RWPE2 (cell line): Measurements from ENCODE around the gene RALA.

ENCODE experiments used
- ATAC-seq: fragments of 200-7000 bp; cut with Tn5 transposase; 3 replicates; pipeline ENCODE4 v1.9.1; 2021; ENCODE audit warnings: low read depth
- DNase-seq: peaks from one replicate; pipeline ENCODE4 v3.0.0-alpha.2; 2020; ENCODE audit warnings: low spot score
- H3K27ac ChIP-seq: fragments of 450-650 bp; 2 replicates; pipeline ENCODE4 v1.5.1; 2017; ENCODE audit warnings: mild to moderate bottlenecking; ENCODE audit not compliant: poor library complexity, severe bottlenecking
- H3K27me3 ChIP-seq: fragments of 250-450 bp; sonication (Bioruptor Pico); 2 replicates; pipeline ENCODE4 v1.5.1; 2021; ENCODE audit warnings: mild to moderate bottlenecking, moderate library complexity; ENCODE audit not compliant: insufficient read depth, poor library complexity, severe bottlenecking
- H3K36me3 ChIP-seq: fragments of 250-450 bp; sonication (Bioruptor Pico); 2 replicates; pipeline ENCODE4 v1.5.1; 2020; ENCODE audit warnings: low read depth, mild to moderate bottlenecking, moderate library complexity
- H3K4me1 ChIP-seq: fragments of 250-450 bp; sonication (Bioruptor Pico); 2 replicates; pipeline ENCODE4 v1.5.1; 2021; ENCODE audit warnings: mild to moderate bottlenecking, moderate library complexity; ENCODE audit not compliant: insufficient read depth, poor library complexity, severe bottlenecking
- H3K4me3 ChIP-seq: fragments of 250-450 bp; sonication (Bioruptor Pico); 2 replicates; pipeline ENCODE4 v1.5.1; 2021; ENCODE audit warnings: mild to moderate bottlenecking, moderate library complexity; ENCODE audit not compliant: severe bottlenecking
- H3K9me3 ChIP-seq: fragments of 250-450 bp; sonication (Bioruptor Pico); 2 replicates; pipeline ENCODE4 v1.5.1; 2021; ENCODE audit warnings: mild to moderate bottlenecking, moderate library complexity; ENCODE audit not compliant: severe bottlenecking
- TF ChIP-seq, protein P1 (sequence below): fragments of 450-650 bp; IDR thresholded peaks from one replicate; pipeline ENCODE4 v1.5.1; 2017; ENCODE audit warnings: mild to moderate bottlenecking, moderate library complexity; ENCODE audit not compliant: poor library complexity, severe bottlenecking

The RALA gene

DNA sequence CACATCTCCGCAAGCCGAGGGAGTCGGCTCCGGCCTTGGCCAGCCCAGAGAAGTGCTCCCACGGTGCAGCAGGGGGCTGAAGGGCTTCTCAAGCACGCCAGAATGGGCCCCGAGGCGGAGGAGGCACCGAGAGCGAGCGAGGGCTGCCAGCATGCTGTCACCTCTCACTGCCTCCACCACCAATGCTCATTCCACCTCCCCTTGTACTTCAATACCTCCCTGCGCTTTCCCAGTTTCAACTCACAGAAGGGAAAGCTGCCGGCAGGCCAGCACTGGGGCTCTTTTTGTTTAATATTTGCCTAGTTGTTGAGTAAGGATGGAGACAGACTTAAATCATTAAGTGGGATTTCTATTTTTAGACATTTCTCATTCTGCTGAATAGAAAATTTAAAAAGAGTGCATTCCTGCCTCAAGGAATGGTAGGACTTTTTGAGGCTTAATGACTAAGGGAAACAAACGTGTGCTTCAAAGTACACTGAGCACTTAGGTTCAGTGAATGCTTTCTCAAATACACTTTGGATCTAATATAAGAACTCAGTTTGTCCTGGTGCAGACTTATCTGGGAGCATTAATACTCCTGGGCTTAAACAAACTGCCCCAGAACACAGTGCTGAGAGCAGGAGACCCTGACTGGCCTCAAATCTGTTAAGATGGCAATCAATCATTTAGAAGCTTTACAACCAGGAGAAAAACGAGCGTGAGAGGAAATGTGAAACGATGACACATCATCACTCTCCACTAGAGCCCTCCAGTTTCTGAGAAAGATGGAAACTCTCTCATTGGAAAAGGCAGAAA is 131.2 kb downstream of the RALA start:
- Histone ChIP-seq H3K27ac (no peak overlapping the region), H3K36me3 (no peaks in the 10 kb centered on the region), H3K27me3 (no peaks in the 10 kb centered on the region), H3K9me3 (no peaks in the 10 kb centered on the region), H3K4me3 (no peak overlapping the region), H3K4me1 (peaks cover 10% of the 10 kb centered on the region)
- ATAC-seq (no peak), DNase-seq (no peak)
- TF ChIP-seq, protein P1, sequence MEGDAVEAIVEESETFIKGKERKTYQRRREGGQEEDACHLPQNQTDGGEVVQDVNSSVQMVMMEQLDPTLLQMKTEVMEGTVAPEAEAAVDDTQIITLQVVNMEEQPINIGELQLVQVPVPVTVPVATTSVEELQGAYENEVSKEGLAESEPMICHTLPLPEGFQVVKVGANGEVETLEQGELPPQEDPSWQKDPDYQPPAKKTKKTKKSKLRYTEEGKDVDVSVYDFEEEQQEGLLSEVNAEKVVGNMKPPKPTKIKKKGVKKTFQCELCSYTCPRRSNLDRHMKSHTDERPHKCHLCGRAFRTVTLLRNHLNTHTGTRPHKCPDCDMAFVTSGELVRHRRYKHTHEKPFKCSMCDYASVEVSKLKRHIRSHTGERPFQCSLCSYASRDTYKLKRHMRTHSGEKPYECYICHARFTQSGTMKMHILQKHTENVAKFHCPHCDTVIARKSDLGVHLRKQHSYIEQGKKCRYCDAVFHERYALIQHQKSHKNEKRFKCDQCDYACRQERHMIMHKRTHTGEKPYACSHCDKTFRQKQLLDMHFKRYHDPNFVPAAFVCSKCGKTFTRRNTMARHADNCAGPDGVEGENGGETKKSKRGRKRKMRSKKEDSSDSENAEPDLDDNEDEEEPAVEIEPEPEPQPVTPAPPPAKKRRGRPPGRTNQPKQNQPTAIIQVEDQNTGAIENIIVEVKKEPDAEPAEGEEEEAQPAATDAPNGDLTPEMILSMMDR, result no peak

DNA sequence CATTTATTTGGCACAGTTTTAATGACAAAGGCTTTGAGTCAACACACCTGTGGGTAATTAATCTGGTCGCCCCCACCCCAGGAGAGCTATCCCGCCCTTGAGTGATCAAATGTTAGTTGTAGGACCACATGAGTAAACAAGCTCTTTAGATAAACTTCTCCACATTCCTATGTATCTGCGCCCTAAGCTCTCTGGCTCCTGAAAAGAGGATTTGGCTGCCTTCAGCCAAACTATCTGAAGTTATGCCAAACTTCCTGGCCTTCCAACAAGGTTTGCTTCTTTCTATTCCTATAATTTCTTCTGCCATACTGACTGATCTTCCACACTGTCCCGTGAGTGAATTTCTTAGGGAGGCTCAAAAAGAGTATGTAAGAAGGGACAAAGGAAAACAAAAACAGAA is 134.2 kb downstream of the RALA start:
- Histone ChIP-seq H3K9me3 (no peaks in the 10 kb centered on the region), H3K27me3 (no peaks in the 10 kb centered on the region), H3K36me3 (no peaks in the 10 kb centered on the region), H3K4me3 (no peak overlapping the region), H3K4me1 (peaks cover 12% of the 10 kb centered on the region), H3K27ac (no peak overlapping the region)
- DNase-seq (no peak), ATAC-seq (no peak)
- TF ChIP-seq, protein P1, result no peak
